ENCODE measurements around the gene LPP.

LPP gene

GRCh38 chr3:188877381-188877780 is 723.4 kb downstream of the LPP start:
- Mint-ChIP-seq H3K27ac (no peak overlapping the region), H3K9me3 (no peaks in the 10 kb centered on the region), H3K4me1 (peaks cover 21% of the 10 kb centered on the region), H3K27me3 (no peaks in the 10 kb centered on the region), H3K4me3 (no peak overlapping the region)
- ATAC-seq (no peak), DNase-seq (no peak)

- Mint-ChIP-seq H3K27me3 (no peaks in the 10 kb centered on the region), H3K9me3 (no peaks in the 10 kb centered on the region), H3K27ac (no peak overlapping the region), H3K4me1 (peaks cover 21% of the 10 kb centered on the region), H3K4me3 (no peak overlapping the region)
- DNase-seq (no peak), ATAC-seq (no peak)
These were observed 724.1 kb downstream of the LPP start for GRCh38 chr3:188878076-188878475.

- Mint-ChIP-seq H3K9me3 (no peaks in the 10 kb centered on the region), H3K27ac (no peak overlapping the region), H3K4me3 (no peak overlapping the region), H3K4me1 (peaks cover 13% of the 10 kb centered on the region), H3K27me3 (no peaks in the 10 kb centered on the region)
- ATAC-seq (no peak), DNase-seq (no peak)
These were observed 728.1 kb downstream of the LPP start for GRCh38 chr3:188881954-188882641.

GRCh38 chr3:188884299-188885043 is 730.5 kb downstream of the LPP start:
- no peak for DNase-seq
- Mint-ChIP-seq H3K4me3 (no peak overlapping the region), H3K27ac (no peak overlapping the region), H3K27me3 (no peaks in the 10 kb centered on the region), H3K9me3 (no peaks in the 10 kb centered on the region), H3K4me1 (peaks cover 7% of the 10 kb centered on the region)
- no peak for ATAC-seq

GRCh38 chr3:188888321-188889053 is 734.5 kb downstream of the LPP start:
- H3K9me3 Mint-ChIP-seq, result no peaks in the 10 kb centered on the region

GRCh38 chr3:188889054-188889491 is 735.1 kb downstream of the LPP start:
- no peak for ATAC-seq
- H3K27ac Mint-ChIP-seq, result no peak overlapping the region
- no peak for DNase-seq
- no peaks in the 10 kb centered on the region for H3K9me3 Mint-ChIP-seq
- peaks cover 12% of the 10 kb centered on the region for H3K4me1 Mint-ChIP-seq
- H3K27me3 Mint-ChIP-seq, result no peaks in the 10 kb centered on the region
- H3K4me3 Mint-ChIP-seq, result no peak overlapping the region

More at GRCh38 chr3:188888321-188889053, 734.5 kb downstream of the LPP start:
- ATAC-seq, result no peak
- H3K4me1 Mint-ChIP-seq, result peaks cover 12% of the 10 kb centered on the region
- no peaks in the 10 kb centered on the region for H3K27me3 Mint-ChIP-seq
- DNase-seq, result no peak
- H3K27ac Mint-ChIP-seq, result no peak overlapping the region
- H3K4me3 Mint-ChIP-seq, result no peak overlapping the region

GRCh38 chr3:188890572-188891270 is 736.8 kb downstream of the LPP start:
- no peak for DNase-seq
- ATAC-seq, result no peak
- Mint-ChIP-seq H3K4me3 (no peak overlapping the region), H3K4me1 (peaks cover 12% of the 10 kb centered on the region), H3K9me3 (no peaks in the 10 kb centered on the region), H3K27ac (no peak overlapping the region), H3K27me3 (no peaks in the 10 kb centered on the region)

- no peaks in the 10 kb centered on the region for H3K4me1 Mint-ChIP-seq
- DNase-seq, result no peak
- peaks cover 0 to under 1% of the 10 kb centered on the region in 2 donors for H3K9me3 Mint-ChIP-seq
- no peak overlapping the region for H3K27ac Mint-ChIP-seq
- no peak for ATAC-seq
- H3K4me3 Mint-ChIP-seq, result no peak overlapping the region
- H3K27me3 Mint-ChIP-seq, result no peaks in the 10 kb centered on the region
These were observed 745.9 kb downstream of the LPP start for GRCh38 chr3:188899881-188900280.

- Mint-ChIP-seq H3K27me3 (no peaks in the 10 kb centered on the region), H3K27ac (no peak overlapping the region), H3K4me1 (no peaks in the 10 kb centered on the region), H3K9me3 (peaks cover 0 to 6% of the 10 kb centered on the region in 2 donors), H3K4me3 (no peak overlapping the region)
- DNase-seq, result no peak
- ATAC-seq, result no peak
These were observed 746.5 kb downstream of the LPP start for GRCh38 chr3:188900421-188900951.

- H3K9me3 Mint-ChIP-seq, result peaks cover 0 to 6% of the 10 kb centered on the region in 2 donors
- ATAC-seq, result no peak
- no peaks in the 10 kb centered on the region for H3K27me3 Mint-ChIP-seq
- no peaks in the 10 kb centered on the region for H3K4me1 Mint-ChIP-seq
- no peak overlapping the region for H3K4me3 Mint-ChIP-seq
- no peak overlapping the region for H3K27ac Mint-ChIP-seq
- no peak for DNase-seq
These were observed 747.2 kb downstream of the LPP start for GRCh38 chr3:188901126-188901525.

GRCh38 chr3:188901671-188902287 is 747.8 kb downstream of the LPP start:
- H3K27me3 Mint-ChIP-seq, result no peaks in the 10 kb centered on the region
- H3K4me3 Mint-ChIP-seq, result no peak overlapping the region
- no peak overlapping the region for H3K27ac Mint-ChIP-seq
- ATAC-seq, result no peak
- no peak for DNase-seq
- peaks cover 0 to 6% of the 10 kb centered on the region in 2 donors for H3K9me3 Mint-ChIP-seq
- no peaks in the 10 kb centered on the region for H3K4me1 Mint-ChIP-seq

GRCh38 chr3:188904670-188905069 is 750.7 kb downstream of the LPP start:
- no peak for DNase-seq
- H3K27ac Mint-ChIP-seq, result no peak overlapping the region
- no peaks in the 10 kb centered on the region for H3K27me3 Mint-ChIP-seq
- peaks cover 14% of the 10 kb centered on the region for H3K4me1 Mint-ChIP-seq
- H3K9me3 Mint-ChIP-seq, result peaks cover 0 to 6% of the 10 kb centered on the region in 2 donors
- no peak for ATAC-seq
- no peak overlapping the region for H3K4me3 Mint-ChIP-seq

- Mint-ChIP-seq H3K27me3 (no peaks in the 10 kb centered on the region), H3K4me3 (no peak overlapping the region), H3K9me3 (peaks cover 0 to 6% of the 10 kb centered on the region in 2 donors), H3K4me1 (peaks cover 23% of the 10 kb centered on the region), H3K27ac (no peak overlapping the region)
- ATAC-seq (no peak), DNase-seq (no peak)
These were observed 751.6 kb downstream of the LPP start for GRCh38 chr3:188905547-188905946.

- Mint-ChIP-seq H3K4me3 (no peak overlapping the region), H3K27ac (no peak overlapping the region), H3K4me1 (peaks cover 28% of the 10 kb centered on the region), H3K9me3 (peaks cover 0 to 6% of the 10 kb centered on the region in 2 donors), H3K27me3 (no peaks in the 10 kb centered on the region)
- no peak for ATAC-seq
- no peak for DNase-seq
These were observed 752.3 kb downstream of the LPP start for GRCh38 chr3:188906236-188906635.
